ENCODE measurements around the gene TMEM225B. TPM values are rescaled to one million over a fixed set of nuclear protein-coding genes. Genes with fewer than 3 reads are reported as not detected.

Gene TMEM225B
- total RNA-seq, 2 donors from 2014 or later = 0.26 to 3.2 TPM

- Mint-ChIP-seq H3K9me3 (no peaks in the 10 kb centered on the region), H3K27me3 (ENCODE audit: insufficient read depth) (peaks cover 4% of the 10 kb centered on the region), H3K4me3 (no peak overlapping the region), H3K4me1 (no peaks in the 10 kb centered on the region), H3K27ac (no peak overlapping the region), H3K36me3 (ENCODE audit: low read depth) (no peaks in the 10 kb centered on the region)
- H3K4me1 ChIP-seq (ENCODE audit: control insufficient read depth, insufficient read depth, low read length) = no peaks in the 10 kb centered on the region
- no peak for DNase-seq
- 91% methylated on average over 3 of the region's 3 CpGs; no CpG with 5 or more reads in 1 of the 2 experiments for WGBS, 2 experiments (ENCODE audit: insufficient coverage in 1 of 2, insufficient read length in 1 of 2)
- no peaks in the 10 kb centered on the region for H3K9me3 ChIP-seq (ENCODE audit: control insufficient read depth, low read length)
- no peaks in the 10 kb centered on the region for H3K36me3 ChIP-seq (ENCODE audit: control insufficient read depth, insufficient read depth, low read length)
- TF ChIP-seq, protein P1, sequence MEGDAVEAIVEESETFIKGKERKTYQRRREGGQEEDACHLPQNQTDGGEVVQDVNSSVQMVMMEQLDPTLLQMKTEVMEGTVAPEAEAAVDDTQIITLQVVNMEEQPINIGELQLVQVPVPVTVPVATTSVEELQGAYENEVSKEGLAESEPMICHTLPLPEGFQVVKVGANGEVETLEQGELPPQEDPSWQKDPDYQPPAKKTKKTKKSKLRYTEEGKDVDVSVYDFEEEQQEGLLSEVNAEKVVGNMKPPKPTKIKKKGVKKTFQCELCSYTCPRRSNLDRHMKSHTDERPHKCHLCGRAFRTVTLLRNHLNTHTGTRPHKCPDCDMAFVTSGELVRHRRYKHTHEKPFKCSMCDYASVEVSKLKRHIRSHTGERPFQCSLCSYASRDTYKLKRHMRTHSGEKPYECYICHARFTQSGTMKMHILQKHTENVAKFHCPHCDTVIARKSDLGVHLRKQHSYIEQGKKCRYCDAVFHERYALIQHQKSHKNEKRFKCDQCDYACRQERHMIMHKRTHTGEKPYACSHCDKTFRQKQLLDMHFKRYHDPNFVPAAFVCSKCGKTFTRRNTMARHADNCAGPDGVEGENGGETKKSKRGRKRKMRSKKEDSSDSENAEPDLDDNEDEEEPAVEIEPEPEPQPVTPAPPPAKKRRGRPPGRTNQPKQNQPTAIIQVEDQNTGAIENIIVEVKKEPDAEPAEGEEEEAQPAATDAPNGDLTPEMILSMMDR (conservative IDR thresholded peaks at IDR 0.05) = no peak
- H3K27me3 ChIP-seq (ENCODE audit: control insufficient read depth, insufficient read depth, low read length, poor library complexity, severe bottlenecking) = peaks cover 11% of the 10 kb centered on the region
- no peak overlapping the region for H3K4me3 ChIP-seq (ENCODE audit: low read length)
- no peak overlapping the region for H3K9ac ChIP-seq (ENCODE audit: extremely low read depth, low read length, poor library complexity, severe bottlenecking)
- no peak overlapping the region for H3K27ac ChIP-seq (ENCODE audit: low read depth, low read length)
Observed at GRCh38 chr7:99588868-99589267, 9.2 kb upstream of the TMEM225B start.

DNA sequence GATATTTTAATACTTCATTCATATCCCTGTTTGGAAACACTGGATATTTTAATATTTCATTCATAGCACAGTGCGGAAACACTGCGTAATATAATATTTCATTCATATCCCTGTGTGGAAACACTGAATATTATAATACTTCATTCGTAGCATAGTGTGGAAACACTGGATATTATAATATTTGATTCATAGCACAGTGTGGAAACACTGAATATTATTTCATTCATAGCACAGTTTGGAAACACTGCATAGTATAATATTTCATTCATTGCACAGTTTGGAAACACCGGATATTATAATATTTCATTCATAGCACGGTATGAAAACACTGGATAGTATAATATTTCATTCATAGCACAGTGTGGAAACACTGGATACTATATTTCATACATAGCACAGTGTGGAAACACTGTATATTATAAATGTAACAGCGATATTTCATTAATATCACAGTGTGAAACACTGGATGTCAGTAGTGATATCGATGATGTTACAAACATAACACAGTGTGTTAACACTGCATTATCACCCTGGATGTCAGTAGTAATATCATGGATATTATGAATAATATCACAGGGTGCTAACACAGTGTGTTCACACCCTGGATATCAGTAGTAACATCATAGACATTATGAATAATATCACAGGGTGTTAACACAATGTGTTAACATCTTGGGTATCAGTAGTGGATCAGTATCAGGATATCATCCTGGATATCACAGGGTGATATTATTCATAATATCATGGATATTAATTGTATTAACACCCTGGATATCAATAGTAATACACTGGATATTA is 2.9 kb upstream of the TMEM225B start:
- H3K4me1 ChIP-seq (ENCODE audit: control insufficient read depth, insufficient read depth, low read length) = no peaks in the 10 kb centered on the region
- 93 to 94% methylated on average over 4 to 6 of the region's 7 CpGs for WGBS, 2 experiments (ENCODE audit: insufficient coverage in 1 of 2, insufficient read length in 1 of 2)
- H3K27ac ChIP-seq (ENCODE audit: low read depth, low read length) = no peak overlapping the region
- H3K9me3 ChIP-seq (ENCODE audit: control insufficient read depth, low read length) = no peaks in the 10 kb centered on the region
- no peaks in the 10 kb centered on the region for H3K36me3 Mint-ChIP-seq (ENCODE audit: low read depth)
- no peak for DNase-seq
- H3K4me1 Mint-ChIP-seq = no peaks in the 10 kb centered on the region
- no peaks in the 10 kb centered on the region for H3K27me3 ChIP-seq (ENCODE audit: control insufficient read depth, insufficient read depth, low read length, poor library complexity, severe bottlenecking)
- H3K36me3 ChIP-seq (ENCODE audit: control insufficient read depth, insufficient read depth, low read length) = no peaks in the 10 kb centered on the region
- no peak overlapping the region for H3K27ac Mint-ChIP-seq
- H3K4me3 ChIP-seq (ENCODE audit: low read length) = no peak overlapping the region
- H3K4me3 Mint-ChIP-seq = no peak overlapping the region
- H3K9me3 Mint-ChIP-seq = no peaks in the 10 kb centered on the region
- H3K27me3 Mint-ChIP-seq (ENCODE audit: insufficient read depth) = no peaks in the 10 kb centered on the region
- TF ChIP-seq, protein P1 (conservative IDR thresholded peaks at IDR 0.05) = no peak
- H3K9ac ChIP-seq (ENCODE audit: extremely low read depth, low read length, poor library complexity, severe bottlenecking) = no peak overlapping the region

- H3K27me3 Mint-ChIP-seq (ENCODE audit: insufficient read depth) = no peaks in the 10 kb centered on the region
- Histone ChIP-seq H3K9me3 (ENCODE audit: control insufficient read depth, low read length) (no peaks in the 10 kb centered on the region), H3K27ac (ENCODE audit: low read depth, low read length) (no peak overlapping the region), H3K27me3 (ENCODE audit: control insufficient read depth, insufficient read depth, low read length, poor library complexity, severe bottlenecking) (no peaks in the 10 kb centered on the region), H3K9ac (ENCODE audit: extremely low read depth, low read length, poor library complexity, severe bottlenecking) (no peak overlapping the region), H3K36me3 (ENCODE audit: control insufficient read depth, insufficient read depth, low read length) (no peaks in the 10 kb centered on the region), H3K4me1 (ENCODE audit: control insufficient read depth, insufficient read depth, low read length) (no peaks in the 10 kb centered on the region), H3K4me3 (ENCODE audit: low read length) (no peak overlapping the region)
- no peak overlapping the region for H3K4me3 Mint-ChIP-seq
- TF ChIP-seq, protein P1 (conservative IDR thresholded peaks at IDR 0.05) = no peak
- no CpG with 5 or more reads among the region's 1 CpG for WGBS, 2 experiments (ENCODE audit: insufficient coverage in 1 of 2, insufficient read length in 1 of 2)
- DNase-seq = no peak
- H3K9me3 Mint-ChIP-seq = no peaks in the 10 kb centered on the region
- no peak overlapping the region for H3K27ac Mint-ChIP-seq
- H3K4me1 Mint-ChIP-seq = no peaks in the 10 kb centered on the region
- no peaks in the 10 kb centered on the region for H3K36me3 Mint-ChIP-seq (ENCODE audit: low read depth)
Observed at GRCh38 chr7:99596408-99596955, 1.6 kb upstream of the TMEM225B start.

All from endodermal cell (in vitro differentiated cells).